ENCODE data around the gene CCDC33. TPM values are rescaled to one million over a fixed set of nuclear protein-coding genes. Genes with fewer than 3 reads are reported as not detected.
"Not testable (repeated sequence)": the region's sequence is repeated elsewhere in the genome, so short reads cannot be mapped to it uniquely, and the experiment has no call there.

CCDC33 gene
- total RNA-seq, 1 donor from 2014 or later = not detected

- TF ChIP-seq, protein P1, sequence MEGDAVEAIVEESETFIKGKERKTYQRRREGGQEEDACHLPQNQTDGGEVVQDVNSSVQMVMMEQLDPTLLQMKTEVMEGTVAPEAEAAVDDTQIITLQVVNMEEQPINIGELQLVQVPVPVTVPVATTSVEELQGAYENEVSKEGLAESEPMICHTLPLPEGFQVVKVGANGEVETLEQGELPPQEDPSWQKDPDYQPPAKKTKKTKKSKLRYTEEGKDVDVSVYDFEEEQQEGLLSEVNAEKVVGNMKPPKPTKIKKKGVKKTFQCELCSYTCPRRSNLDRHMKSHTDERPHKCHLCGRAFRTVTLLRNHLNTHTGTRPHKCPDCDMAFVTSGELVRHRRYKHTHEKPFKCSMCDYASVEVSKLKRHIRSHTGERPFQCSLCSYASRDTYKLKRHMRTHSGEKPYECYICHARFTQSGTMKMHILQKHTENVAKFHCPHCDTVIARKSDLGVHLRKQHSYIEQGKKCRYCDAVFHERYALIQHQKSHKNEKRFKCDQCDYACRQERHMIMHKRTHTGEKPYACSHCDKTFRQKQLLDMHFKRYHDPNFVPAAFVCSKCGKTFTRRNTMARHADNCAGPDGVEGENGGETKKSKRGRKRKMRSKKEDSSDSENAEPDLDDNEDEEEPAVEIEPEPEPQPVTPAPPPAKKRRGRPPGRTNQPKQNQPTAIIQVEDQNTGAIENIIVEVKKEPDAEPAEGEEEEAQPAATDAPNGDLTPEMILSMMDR (IDR thresholded peaks at IDR 0.05; ENCODE audit: insufficient read depth, low read length, severe bottlenecking) = no peak
- DNase-seq (ENCODE audit: low read depth) (no peak), FAIRE-seq (no peak)
- H3K27me3 ChIP-seq (ENCODE audit: control insufficient read depth, insufficient read depth, low read length) = peaks cover 2% of the 10 kb centered on the region
- no peak overlapping the region for H3K4me3 ChIP-seq (ENCODE audit: low read depth, low read length)
- H3K36me3 ChIP-seq (ENCODE audit: control insufficient read depth, insufficient read depth, low read length) = no peaks in the 10 kb centered on the region
Measured at GRCh38 chr15:74352393-74352910, 116.3 kb downstream of the CCDC33 start.

- not testable (repeated sequence) for H3K4me3 ChIP-seq (ENCODE audit: low read depth, low read length); H3K27me3 ChIP-seq (ENCODE audit: control insufficient read depth, insufficient read depth, low read length); H3K36me3 ChIP-seq (ENCODE audit: control insufficient read depth, insufficient read depth, low read length); DNase-seq (ENCODE audit: low read depth); FAIRE-seq
Measured at GRCh38 chr15:74353992-74354391, 117.9 kb downstream of the CCDC33 start.

- not testable (repeated sequence) for FAIRE-seq; DNase-seq (ENCODE audit: low read depth)
Measured at GRCh38 chr15:74356050-74356449, 119.9 kb downstream of the CCDC33 start.

GRCh38 chr15:74357514-74357913 lies 121.4 kb downstream of the CCDC33 start:
- not testable (repeated sequence) for H3K27me3 ChIP-seq (ENCODE audit: control insufficient read depth, insufficient read depth, low read length); H3K36me3 ChIP-seq (ENCODE audit: control insufficient read depth, insufficient read depth, low read length); FAIRE-seq; DNase-seq (ENCODE audit: low read depth); H3K4me3 ChIP-seq (ENCODE audit: low read depth, low read length)

More at GRCh38 chr15:74356050-74356449, 119.9 kb downstream of the CCDC33 start:
- not testable (repeated sequence) for H3K27me3 ChIP-seq (ENCODE audit: control insufficient read depth, insufficient read depth, low read length); H3K4me3 ChIP-seq (ENCODE audit: low read depth, low read length); H3K36me3 ChIP-seq (ENCODE audit: control insufficient read depth, insufficient read depth, low read length)

GRCh38 chr15:74359376-74359775 lies 123.2 kb downstream of the CCDC33 start:
- H3K4me3 ChIP-seq (ENCODE audit: low read depth, low read length); H3K36me3 ChIP-seq (ENCODE audit: control insufficient read depth, insufficient read depth, low read length); DNase-seq (ENCODE audit: low read depth); FAIRE-seq; H3K27me3 ChIP-seq (ENCODE audit: control insufficient read depth, insufficient read depth, low read length): not testable (repeated sequence)

- FAIRE-seq; H3K27me3 ChIP-seq (ENCODE audit: control insufficient read depth, insufficient read depth, low read length); DNase-seq (ENCODE audit: low read depth); H3K36me3 ChIP-seq (ENCODE audit: control insufficient read depth, insufficient read depth, low read length); H3K4me3 ChIP-seq (ENCODE audit: low read depth, low read length): not testable (repeated sequence)
Measured at GRCh38 chr15:74360855-74361254, 124.7 kb downstream of the CCDC33 start.

GRCh38 chr15:74362482-74362881 lies 126.4 kb downstream of the CCDC33 start:
- Histone ChIP-seq H3K27me3 (ENCODE audit: control insufficient read depth, insufficient read depth, low read length) (peaks cover 2% of the 10 kb centered on the region), H3K4me3 (ENCODE audit: low read depth, low read length) (no peak overlapping the region), H3K36me3 (ENCODE audit: control insufficient read depth, insufficient read depth, low read length) (no peaks in the 10 kb centered on the region)
- no peak for DNase-seq (ENCODE audit: low read depth)
- FAIRE-seq = no peak
- TF ChIP-seq, protein P1 (IDR thresholded peaks at IDR 0.05; ENCODE audit: insufficient read depth, low read length, severe bottlenecking) = no peak

DNA sequence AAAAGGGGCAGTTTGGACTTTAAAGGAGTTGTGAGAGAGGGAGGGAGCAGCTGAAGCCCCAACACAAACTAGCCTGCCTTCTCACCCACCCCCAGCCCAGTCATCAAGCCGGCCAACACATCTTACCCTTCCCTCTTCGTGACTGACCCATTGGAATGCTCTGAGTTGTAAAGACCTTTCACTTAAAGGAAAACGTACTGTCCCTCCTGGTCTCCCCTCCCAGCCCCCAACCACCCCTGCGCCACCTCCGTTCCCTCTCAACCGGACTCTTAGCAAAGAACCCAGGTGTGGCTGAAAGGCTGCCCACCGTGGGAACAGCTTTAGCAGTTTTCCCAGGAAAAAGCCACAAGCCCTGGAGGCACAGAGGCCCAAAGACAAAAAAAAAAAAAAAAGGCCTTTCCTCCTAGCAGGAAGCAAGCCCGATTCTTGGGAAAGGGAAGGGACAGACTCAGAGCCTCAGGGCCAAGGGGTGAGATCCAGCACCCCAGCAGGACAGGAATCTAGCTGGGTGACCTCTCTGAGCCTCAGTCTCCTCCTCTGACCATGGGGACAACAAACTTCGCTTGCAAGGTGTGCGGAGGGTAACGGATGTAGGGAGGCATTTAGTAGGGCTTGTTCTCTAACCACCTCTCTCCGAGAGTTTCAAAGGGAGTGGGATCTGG lies 128.9 kb downstream of the CCDC33 start:
- no peak for DNase-seq (ENCODE audit: low read depth)
- no peak for FAIRE-seq

More for the DNA sequence above, 128.9 kb downstream of the CCDC33 start:
- Histone ChIP-seq H3K36me3 (ENCODE audit: control insufficient read depth, insufficient read depth, low read length) (no peaks in the 10 kb centered on the region), H3K4me3 (ENCODE audit: low read depth, low read length) (peak overlapping the region; percentile 47), H3K27me3 (ENCODE audit: control insufficient read depth, insufficient read depth, low read length) (no peaks in the 10 kb centered on the region)
- TF ChIP-seq, protein P1 (IDR thresholded peaks at IDR 0.05; ENCODE audit: insufficient read depth, low read length, severe bottlenecking) = no peak

Measured in bronchial epithelial cell (primary cell).